IMR-90 (cell line): ENCODE measurements around the gene MTMR6. TPM values are rescaled to one million over a fixed set of nuclear protein-coding genes. Genes with fewer than 3 reads are reported as not detected.

Experiments used
- ATAC-seq: fragments of 200-7000 bp; cut with Tn5 transposase; 2 replicates; pipeline ENCODE4 v1.9.1; 2020; ENCODE audit warnings: low read depth, mild to moderate bottlenecking, moderate library complexity
- BruUV-seq: library from RNA; stranded (reverse); fragments of 400-500 nt; replicated peaks from 2 replicates; lab custom pipeline; 2021; lab: Mats Ljungman, UMichigan
- CTCF ChIA-PET: fragments of 300-600 bp; formaldehyde crosslinking; extraction: SDS; loops from one replicate; lab custom pipeline; 2021; ENCODE audit warnings: antibody characterized with exemption; lab: Yijun Ruan, JAX
- POLR2A ChIA-PET: fragments of 300-600 bp; sonication (Branson Sonifier 250); formaldehyde crosslinking; loops from one replicate; lab custom pipeline; 2022; ENCODE audit warnings: antibody characterized with exemption; ENCODE audit not compliant: unreplicated experiment; lab: Charles Lee
- DNase-seq: peaks from one replicate; pipeline ENCODE4 v3.0.0; 2013
- H2AFZ ChIP-seq: replicated peaks from 2 replicates; pipeline ENCODE3; 2013; ENCODE audit warnings: low read length, mild to moderate bottlenecking; ENCODE audit not compliant: poor library complexity
- H2AK5ac ChIP-seq: 2 replicates; pipeline ENCODE4 v1.6.1; 2013; ENCODE audit warnings: low read depth, low read length, inconsistent platforms
- H2AK9ac ChIP-seq: replicated peaks from 2 replicates; pipeline ENCODE3; 2013; ENCODE audit warnings: mild to moderate bottlenecking, low read depth, low read length, moderate library complexity; ENCODE audit not compliant: poor library complexity
- H2BK120ac ChIP-seq: 2 replicates; pipeline ENCODE4 v1.6.1; 2013; ENCODE audit warnings: low read depth, low read length, inconsistent platforms
- H2BK15ac ChIP-seq: 3 replicates; pipeline ENCODE4 v1.6.1; 2013; ENCODE audit warnings: low read depth, low read length, inconsistent platforms
- H2BK20ac ChIP-seq: 2 replicates; pipeline ENCODE4 v1.6.1; 2013; ENCODE audit warnings: low read depth, mild to moderate bottlenecking, inconsistent platforms, low read length, moderate library complexity
- H2BK5ac ChIP-seq: 2 replicates; pipeline ENCODE4 v1.6.1; 2013; ENCODE audit warnings: mild to moderate bottlenecking, low read depth, low read length, inconsistent platforms; ENCODE audit not compliant: poor library complexity, severe bottlenecking
- H3K14ac ChIP-seq: replicated peaks from 2 replicates; pipeline ENCODE4 v1.6.1; 2013; ENCODE audit warnings: low read depth, low read length, inconsistent platforms
- H3K18ac ChIP-seq: 2 replicates; pipeline ENCODE4 v1.6.1; 2013; ENCODE audit warnings: low read depth, low read length, control low read depth
- H3K23ac ChIP-seq: 2 replicates; pipeline ENCODE4 v1.6.1; 2013; ENCODE audit warnings: low read depth, low read length, inconsistent platforms
- H3K27ac ChIP-seq: 2 replicates; pipeline ENCODE4 v1.5.1; 2013; ENCODE audit warnings: mild to moderate bottlenecking, control low read depth, low read length; ENCODE audit not compliant: insufficient read depth
- H3K27me3 ChIP-seq: 2 replicates; pipeline ENCODE4 v1.6.1; 2013; ENCODE audit warnings: low read length; ENCODE audit not compliant: control insufficient read depth, insufficient read depth
- H3K36me3 ChIP-seq: 2 replicates; pipeline ENCODE4 v1.6.1; 2013; ENCODE audit warnings: low read length, mixed read lengths; ENCODE audit not compliant: control insufficient read depth, insufficient read depth
- H3K4ac ChIP-seq: 2 replicates; pipeline ENCODE4 v1.6.1; 2013; ENCODE audit warnings: low read depth, low read length, inconsistent platforms
- H3K4me1 ChIP-seq: 2 replicates; pipeline ENCODE4 v1.6.1; 2013; ENCODE audit warnings: low read length, mixed read lengths; ENCODE audit not compliant: control insufficient read depth, insufficient read depth
- H3K4me2 ChIP-seq: 2 replicates; pipeline ENCODE4 v1.6.1; 2013; ENCODE audit warnings: low read depth, mild to moderate bottlenecking, control low read depth, low read length, moderate library complexity
- H3K4me3 ChIP-seq: 2 replicates; pipeline ENCODE4 v1.5.1; 2013; ENCODE audit warnings: low read depth, mild to moderate bottlenecking, control low read depth, low read length, moderate library complexity; ENCODE audit not compliant: insufficient read depth
- H3K56ac ChIP-seq: 2 replicates; pipeline ENCODE4 v1.6.1; 2013; ENCODE audit warnings: low read length, inconsistent platforms; ENCODE audit not compliant: insufficient read depth; ENCODE audit errors: extremely low read depth
- H3K79me1 ChIP-seq, 2 experiments: 2 replicates each; pipeline ENCODE4 v1.6.1; 2013; ENCODE audit warnings: low read length in 2 of 2, inconsistent platforms in 1 of 2, low read depth in 1 of 2
- H3K9ac ChIP-seq: 2 replicates; pipeline ENCODE4 v1.6.1; 2013; ENCODE audit warnings: low read depth, low read length, control low read depth
- H3K9me1 ChIP-seq: 2 replicates; pipeline ENCODE4 v1.6.1; 2013; ENCODE audit warnings: low read length, inconsistent platforms; ENCODE audit not compliant: insufficient read depth
- H3K9me3 ChIP-seq: 2 replicates; pipeline ENCODE4 v1.6.1; 2013; ENCODE audit warnings: low read length; ENCODE audit not compliant: control insufficient read depth, insufficient read depth
- H4K20me1 ChIP-seq: 2 replicates; pipeline ENCODE4 v1.6.1; 2013; ENCODE audit warnings: low read length, inconsistent platforms; ENCODE audit not compliant: insufficient read depth
- H4K5ac ChIP-seq: 2 replicates; pipeline ENCODE4 v1.6.1; 2013; ENCODE audit warnings: mild to moderate bottlenecking, low read depth, low read length, control low read depth
- H4K8ac ChIP-seq, 2 experiments: 2 replicates each; pipeline ENCODE4 v1.6.1; 2013; ENCODE audit warnings: low read depth in 2 of 2, low read length in 2 of 2, control low read depth in 1 of 2, inconsistent platforms in 1 of 2
- H4K91ac ChIP-seq: 2 replicates; pipeline ENCODE4 v1.6.1; 2013; ENCODE audit warnings: low read depth, low read length, inconsistent platforms; ENCODE audit not compliant: insufficient read depth
- BHLHE40 ChIP-seq: fragments of 150-350 bp; IDR thresholded peaks from 2 replicates; pipeline ENCODE4 v1.6.1; 2016; ENCODE audit warnings: mild to moderate bottlenecking, low read depth, low read length
- CEBPB ChIP-seq: IDR thresholded peaks from 2 replicates; pipeline ENCODE4 v1.6.1; 2012; ENCODE audit warnings: low read depth, low read length, improper control_type of control experiment
- FOS ChIP-seq: fragments of 150-350 bp; IDR thresholded peaks from 2 replicates; pipeline ENCODE4 v1.6.1; 2016; ENCODE audit warnings: low read depth, low read length
- MAFK ChIP-seq: IDR thresholded peaks from 2 replicates; pipeline ENCODE4 v1.6.1; 2012; ENCODE audit warnings: low read depth, low read length, improper control_type of control experiment
- MAZ ChIP-seq: IDR thresholded peaks from 2 replicates; pipeline ENCODE4 v1.6.1; 2012; ENCODE audit warnings: low read depth, mild to moderate bottlenecking, low read length, improper control_type of control experiment, moderate library complexity, borderline replicate concordance
- NFE2L2 ChIP-seq: fragments of 150-350 bp; IDR thresholded peaks from 2 replicates; pipeline ENCODE4 v1.6.1; 2016; ENCODE audit warnings: low read depth, mild to moderate bottlenecking, low read length
- POLR2A ChIP-seq: IDR thresholded peaks from 2 replicates; pipeline ENCODE4 v1.6.1; 2012; ENCODE audit warnings: mild to moderate bottlenecking, low read depth, low read length
- SMC3 ChIP-seq: fragments of 150-350 bp; IDR thresholded peaks from 2 replicates; pipeline ENCODE4 v1.6.1; 2016; ENCODE audit warnings: low read depth, mild to moderate bottlenecking, antibody characterized with exemption, low read length, moderate library complexity
- WGBS, 2 experiments: methylation state at CpG; one replicate each; pipeline versions ENCODE4 v1.1.5 to v1.1.7; 2013; ENCODE audit warnings: missing lambda C conversion rate in 2 of 2; ENCODE audit not compliant: insufficient read length in 1 of 2; ENCODE audit errors: extremely low coverage in 2 of 2; 5-methylcytosine and 5-hydroxymethylcytosine counted together
- dilution Hi-C: fragments of 300-500 bp; cut with HindIII; formaldehyde crosslinking; loops from one replicate; pipeline ENCODE4 v1.14.3; 2018; ENCODE audit warnings: low sequenced_read_pairs; ENCODE audit not compliant: unreplicated experiment
- in situ Hi-C: fragments of 300-500 bp; cut with MboI; formaldehyde crosslinking; loops from 3 replicates; pipeline ENCODE4 v1.14.3; 2019; ENCODE audit warnings: low sequenced_read_pairs, inconsistent platforms, mixed read lengths
- intact Hi-C: fragments of 100-400 bp; cut with micrococcal nuclease; formaldehyde crosslinking; loops from 2 replicates; pipeline ENCODE4 v1.10.0; 2022
- polyA plus RNA-seq, 3 experiments: library from polyadenylated mRNA; depleted of rRNA; stranded (reverse); fragments of >200 nt; gene quantifications; 2 replicates each; pipeline ENCODE4 v1.2.3, GENCODE V29; 2012; ENCODE audit warnings: low replicate concordance in 1 of 3
- total RNA-seq: library from RNA; depleted of rRNA; stranded (reverse); fragments of >200 nt; gene quantifications from 2 replicates; pipeline ENCODE4 v1.2.3, GENCODE V29; 2012
- TF ChIP-seq, protein P1 (sequence below): fragments of 150-350 bp; IDR thresholded peaks from 2 replicates; pipeline ENCODE4 v1.6.1; 2016; ENCODE audit warnings: low read depth, mild to moderate bottlenecking, low read length, moderate library complexity, borderline replicate concordance

MTMR6 gene
- total and polyA plus RNA-seq, 2 of the 4 experiments (the other 2 are of a cell fraction): 9.4 to 21.7 TPM

- Histone ChIP-seq H3K4ac (no peak overlapping the region), H2AK5ac (no peak overlapping the region), H2BK120ac (no peak overlapping the region), H3K56ac (no peak overlapping the region), H4K20me1 (no peaks in the 10 kb centered on the region), H4K8ac (no peak overlapping the region), H3K27ac (no peak overlapping the region), H3K4me2 (no peak overlapping the region), H3K4me1 (no peaks in the 10 kb centered on the region), H2BK15ac (no peak overlapping the region), H3K23ac (no peak overlapping the region), H3K9ac (no peak overlapping the region), H2BK20ac (no peak overlapping the region), H3K9me3 (no peaks in the 10 kb centered on the region), H4K91ac (no peak overlapping the region), H3K27me3 (no peaks in the 10 kb centered on the region), H3K36me3 (peaks cover 33% of the 10 kb centered on the region), H3K14ac (no peak overlapping the region), H3K18ac (no peak overlapping the region), H4K5ac (no peak overlapping the region), H3K79me1 (peaks cover 9% of the 10 kb centered on the region in 2 experiments), H3K9me1 (no peaks in the 10 kb centered on the region; the same call in 1 of the 2 replicates), H2AFZ (no peak overlapping the region), H2BK5ac (no peak overlapping the region), H3K4me3 (no peak overlapping the region), H2AK9ac (no peak overlapping the region)
- TF ChIP-seq BHLHE40 (no peak), NFE2L2 (no peak), CEBPB (no peak), MAZ (no peak), FOS (no peak), MAFK (no peak), POLR2A (no peak), SMC3 (no peak)
- TF ChIP-seq, protein P1, sequence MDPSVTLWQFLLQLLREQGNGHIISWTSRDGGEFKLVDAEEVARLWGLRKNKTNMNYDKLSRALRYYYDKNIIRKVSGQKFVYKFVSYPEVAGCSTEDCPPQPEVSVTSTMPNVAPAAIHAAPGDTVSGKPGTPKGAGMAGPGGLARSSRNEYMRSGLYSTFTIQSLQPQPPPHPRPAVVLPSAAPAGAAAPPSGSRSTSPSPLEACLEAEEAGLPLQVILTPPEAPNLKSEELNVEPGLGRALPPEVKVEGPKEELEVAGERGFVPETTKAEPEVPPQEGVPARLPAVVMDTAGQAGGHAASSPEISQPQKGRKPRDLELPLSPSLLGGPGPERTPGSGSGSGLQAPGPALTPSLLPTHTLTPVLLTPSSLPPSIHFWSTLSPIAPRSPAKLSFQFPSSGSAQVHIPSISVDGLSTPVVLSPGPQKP: no peak
- ChIA-PET POLR2A (interaction anchor here (0.6 kb wide), 1 partner anchor 737 kb away, joined by 3 read pairs; no protein-coding TSS in a partner anchor), CTCF (interaction anchor here (0.8 to 0.9 kb wide), 2 partner anchors 11 to 1368 kb away, joined by 3 to 4 read pairs; no protein-coding TSS in a partner anchor)
- dilution Hi-C loops (no loop called here), in situ Hi-C loops (no loop called here), intact Hi-C loops (no loop called here)
- no peak for ATAC-seq
- no CpG with 5 or more reads among the region's 1 CpG for WGBS, 2 experiments
- DNase-seq: peak; percentile 28
- BruUV-seq: no TSS peak
Observed at GRCh38 chr13:25330541-25330940, 43.3 kb upstream of the MTMR6 start.
